ENCODE results near the gene ANKRD23.

The ANKRD23 gene

GRCh38 chr2:96859099-96859649, 15.4 kb upstream of the ANKRD23 start:
- Histone ChIP-seq H3K27me3 (ENCODE audit: control insufficient read depth, insufficient read depth, low read length) (no peaks in the 10 kb centered on the region), H3K36me3 (ENCODE audit: insufficient read depth, low read length) (peaks cover 37% of the 10 kb centered on the region), H3K9me3 (replicated peaks; ENCODE audit: low read length) (no peaks in the 10 kb centered on the region), H3K4me2 (ENCODE audit: low read length) (peak overlapping the region; percentile 90), H3K9ac (ENCODE audit: low read depth, low read length) (no peak overlapping the region), H3K4me3 (ENCODE audit: low read length) (no peak overlapping the region), H3K4me1 (ENCODE audit: control insufficient read depth, insufficient read depth, low read length) (peaks cover 25% of the 10 kb centered on the region)

- H3K9ac ChIP-seq (ENCODE audit: low read depth, low read length): peak within 1 kb of the TSS; percentile 81
- H3K4me1 ChIP-seq (ENCODE audit: control insufficient read depth, insufficient read depth, low read length): peaks cover 25% of the 10 kb centered on the region
- peak within 1 kb of the TSS; percentile 96 for H3K4me2 ChIP-seq (ENCODE audit: low read length)
- H3K27me3 ChIP-seq (ENCODE audit: control insufficient read depth, insufficient read depth, low read length): no peaks in the 10 kb centered on the region
- H3K36me3 ChIP-seq (ENCODE audit: insufficient read depth, low read length): peaks cover 31% of the 10 kb centered on the region
- H3K9me3 ChIP-seq (replicated peaks; ENCODE audit: low read length): no peaks in the 10 kb centered on the region
- peak within 1 kb of the TSS; percentile 79 for H3K4me3 ChIP-seq (ENCODE audit: low read length)
These were observed 14.0 kb upstream of the ANKRD23 start, which contains the start of gene ANKRD39 for GRCh38 chr2:96857667-96858372. Gene ANKRD39 (minus strand): TSS chr2:96858016. CDS start chr2:96857987, 29 bp downstream.

GRCh38 chr2:96856776-96857666, 13.2 kb upstream of the ANKRD23 start:
- Histone ChIP-seq H3K36me3 (ENCODE audit: insufficient read depth, low read length) (peaks cover 33% of the 10 kb centered on the region), H3K4me1 (ENCODE audit: control insufficient read depth, insufficient read depth, low read length) (peaks cover 24% of the 10 kb centered on the region), H3K4me3 (ENCODE audit: low read length) (peak overlapping the region; percentile 79), H3K9ac (ENCODE audit: low read depth, low read length) (peak overlapping the region; percentile 81), H3K27me3 (ENCODE audit: control insufficient read depth, insufficient read depth, low read length) (no peaks in the 10 kb centered on the region), H3K9me3 (replicated peaks; ENCODE audit: low read length) (no peaks in the 10 kb centered on the region), H3K4me2 (ENCODE audit: low read length) (peak overlapping the region; percentile 96)

GRCh38 chr2:96853321-96853720, 9.5 kb upstream of the ANKRD23 start:
- H3K4me3 ChIP-seq (ENCODE audit: low read length): no peak overlapping the region
- no peaks in the 10 kb centered on the region for H3K9me3 ChIP-seq (replicated peaks; ENCODE audit: low read length)
- H3K27me3 ChIP-seq (ENCODE audit: control insufficient read depth, insufficient read depth, low read length): no peaks in the 10 kb centered on the region
- no peak overlapping the region for H3K9ac ChIP-seq (ENCODE audit: low read depth, low read length)
- H3K4me1 ChIP-seq (ENCODE audit: control insufficient read depth, insufficient read depth, low read length): peaks cover 10% of the 10 kb centered on the region
- H3K36me3 ChIP-seq (ENCODE audit: insufficient read depth, low read length): peaks cover 21% of the 10 kb centered on the region
- no peak overlapping the region for H3K4me2 ChIP-seq (ENCODE audit: low read length)

GRCh38 chr2:96852667-96853066, 8.8 kb upstream of the ANKRD23 start:
- H3K9ac ChIP-seq (ENCODE audit: low read depth, low read length): no peak overlapping the region
- H3K4me1 ChIP-seq (ENCODE audit: control insufficient read depth, insufficient read depth, low read length): peaks cover 10% of the 10 kb centered on the region
- H3K27me3 ChIP-seq (ENCODE audit: control insufficient read depth, insufficient read depth, low read length): no peaks in the 10 kb centered on the region
- H3K4me2 ChIP-seq (ENCODE audit: low read length): no peak overlapping the region
- H3K36me3 ChIP-seq (ENCODE audit: insufficient read depth, low read length): peaks cover 27% of the 10 kb centered on the region
- no peak overlapping the region for H3K4me3 ChIP-seq (ENCODE audit: low read length)
- H3K9me3 ChIP-seq (replicated peaks; ENCODE audit: low read length): no peaks in the 10 kb centered on the region

- no peak overlapping the region for H3K4me2 ChIP-seq (ENCODE audit: low read length)
- no peak overlapping the region for H3K9ac ChIP-seq (ENCODE audit: low read depth, low read length)
- no peaks in the 10 kb centered on the region for H3K4me1 ChIP-seq (ENCODE audit: control insufficient read depth, insufficient read depth, low read length)
- no peak overlapping the region for H3K4me3 ChIP-seq (ENCODE audit: low read length)
- no peaks in the 10 kb centered on the region for H3K27me3 ChIP-seq (ENCODE audit: control insufficient read depth, insufficient read depth, low read length)
- peaks cover 26% of the 10 kb centered on the region for H3K36me3 ChIP-seq (ENCODE audit: insufficient read depth, low read length)
- no peaks in the 10 kb centered on the region for H3K9me3 ChIP-seq (replicated peaks; ENCODE audit: low read length)
These were observed 4.4 kb upstream of the ANKRD23 start for GRCh38 chr2:96848264-96848663.

- H3K4me3 ChIP-seq (ENCODE audit: low read length): no peak overlapping the region
- H3K4me2 ChIP-seq (ENCODE audit: low read length): no peak overlapping the region
- no peak overlapping the region for H3K9ac ChIP-seq (ENCODE audit: low read depth, low read length)
- no peaks in the 10 kb centered on the region for H3K9me3 ChIP-seq (replicated peaks; ENCODE audit: low read length)
- peaks cover 19% of the 10 kb centered on the region for H3K36me3 ChIP-seq (ENCODE audit: insufficient read depth, low read length)
- no peaks in the 10 kb centered on the region for H3K4me1 ChIP-seq (ENCODE audit: control insufficient read depth, insufficient read depth, low read length)
- H3K27me3 ChIP-seq (ENCODE audit: control insufficient read depth, insufficient read depth, low read length): no peaks in the 10 kb centered on the region
These were observed 3.8 kb upstream of the ANKRD23 start for GRCh38 chr2:96847586-96847985.

GRCh38 chr2:96846825-96847224, 3.0 kb upstream of the ANKRD23 start:
- Histone ChIP-seq H3K4me2 (ENCODE audit: low read length) (no peak overlapping the region), H3K9me3 (replicated peaks; ENCODE audit: low read length) (no peaks in the 10 kb centered on the region), H3K9ac (ENCODE audit: low read depth, low read length) (no peak overlapping the region), H3K4me1 (ENCODE audit: control insufficient read depth, insufficient read depth, low read length) (no peaks in the 10 kb centered on the region), H3K27me3 (ENCODE audit: control insufficient read depth, insufficient read depth, low read length) (no peaks in the 10 kb centered on the region), H3K4me3 (ENCODE audit: low read length) (no peak overlapping the region), H3K36me3 (ENCODE audit: insufficient read depth, low read length) (peaks cover 16% of the 10 kb centered on the region)

GRCh38 chr2:96844405-96844808, 586 bp upstream of the ANKRD23 start:
- Histone ChIP-seq H3K4me3 (ENCODE audit: low read length) (no peak overlapping the region), H3K9me3 (replicated peaks; ENCODE audit: low read length) (no peaks in the 10 kb centered on the region), H3K4me2 (ENCODE audit: low read length) (no peak overlapping the region), H3K36me3 (ENCODE audit: insufficient read depth, low read length) (peaks cover 8% of the 10 kb centered on the region), H3K4me1 (ENCODE audit: control insufficient read depth, insufficient read depth, low read length) (no peaks in the 10 kb centered on the region), H3K9ac (ENCODE audit: low read depth, low read length) (no peak overlapping the region), H3K27me3 (ENCODE audit: control insufficient read depth, insufficient read depth, low read length) (no peaks in the 10 kb centered on the region)

- Histone ChIP-seq H3K4me3 (ENCODE audit: low read length) (no peak overlapping the region), H3K36me3 (ENCODE audit: insufficient read depth, low read length) (peaks cover 1% of the 10 kb centered on the region), H3K4me2 (ENCODE audit: low read length) (no peak overlapping the region), H3K9ac (ENCODE audit: low read depth, low read length) (no peak overlapping the region), H3K27me3 (ENCODE audit: control insufficient read depth, insufficient read depth, low read length) (no peaks in the 10 kb centered on the region), H3K4me1 (ENCODE audit: control insufficient read depth, insufficient read depth, low read length) (no peaks in the 10 kb centered on the region), H3K9me3 (replicated peaks; ENCODE audit: low read length) (no peaks in the 10 kb centered on the region)
These were observed 1.2 kb downstream of the ANKRD23 start for GRCh38 chr2:96842600-96842999.

- Histone ChIP-seq H3K9me3 (replicated peaks; ENCODE audit: low read length) (no peaks in the 10 kb centered on the region), H3K4me1 (ENCODE audit: control insufficient read depth, insufficient read depth, low read length) (no peaks in the 10 kb centered on the region), H3K9ac (ENCODE audit: low read depth, low read length) (no peak overlapping the region), H3K4me3 (ENCODE audit: low read length) (no peak overlapping the region), H3K36me3 (ENCODE audit: insufficient read depth, low read length) (no peaks in the 10 kb centered on the region), H3K27me3 (ENCODE audit: control insufficient read depth, insufficient read depth, low read length) (no peaks in the 10 kb centered on the region), H3K4me2 (ENCODE audit: low read length) (no peak overlapping the region)
These were observed 1.9 kb downstream of the ANKRD23 start for GRCh38 chr2:96841701-96842495.
